Left colon (tissue), 2 donors: ENCODE data around the gene PCDHB12. TPM values are rescaled to one million over a fixed set of nuclear protein-coding genes. Genes with fewer than 3 reads are reported as not detected.
A peak's percentile ranks its signal among the peaks of the same experiment; 100 is the strongest.
"Not testable (repeated sequence)": the region's sequence is repeated elsewhere in the genome, so short reads cannot be mapped to it uniquely, and the experiment has no call there.

Source experiments
- ATAC-seq: fragments of 200-7000 bp; cut with Tn5 transposase; one replicate; pipeline ENCODE4 v1.9.1; 2020; ENCODE audit warnings: mild to moderate bottlenecking, moderate library complexity
- DNase-seq, 2 donors: peaks; one replicate each; pipeline ENCODE4 v3.0.0-alpha.2; 2020
- intact Hi-C, 2 donors: fragments of 100-400 bp; cut with DNase I in 1 of 2; cut with micrococcal nuclease in 1 of 2; formaldehyde crosslinking; loops; one replicate each; pipeline versions ENCODE4 v1.11.2 to v1.14.0; 2022; cut with DNase I, micrococcal nuclease
- long read RNA-seq: library from polyadenylated mRNA; unstranded; transcript quantifications from one replicate; pipeline ENCODE4 v2.0.0, GENCODE V29; 2021
- total RNA-seq, 2 donors: library from RNA; stranded (reverse); fragmentation: NEBNext Ultra II Directional; extraction: Animal tissue kit (Norgen Biotek cat#: 25700); gene quantifications; one replicate each; pipeline ENCODE4 v1.2.1, GENCODE V29; 2021
- donor health status: DM: no; HTN: no; CAD: no.
- donor health status: DM: yes; HTN: yes; CAD: no.

The PCDHB12 gene
- total RNA-seq: under 1 TPM; 0.24 to 0.42 TPM
- long read RNA-seq, partial matches to known transcripts: 0 of 1 reads
- long read RNA-seq, other reads (novel, unspliced or antisense): 0 of 1 reads

DNA sequence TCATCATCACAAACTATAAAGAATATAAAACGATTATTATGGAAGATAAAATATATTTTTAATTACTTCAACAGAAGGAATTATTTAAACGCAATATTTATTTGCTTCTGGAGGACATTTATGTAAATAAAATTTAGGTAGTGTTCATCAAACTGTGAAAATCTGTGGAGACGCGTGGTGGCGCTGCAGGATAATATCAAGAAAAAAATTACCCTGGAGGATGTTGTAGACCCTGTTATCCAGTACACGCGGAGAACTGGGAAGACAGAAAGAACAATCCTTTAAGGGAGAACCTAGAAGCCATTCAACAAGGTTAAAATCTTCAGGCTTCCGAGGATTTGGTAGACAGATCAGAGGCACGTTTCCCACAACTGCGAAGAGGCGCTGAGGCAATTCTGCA lies at the start of gene PCDHB12:
PCDHB12 (plus strand) TSS at position 242 of the 400 bp plus-strand sequence. CDS start 189 bp downstream, outside the sequence.
- no peak for DNase-seq
- ATAC-seq: no peak
- intact Hi-C loops: no loop called here

DNA sequence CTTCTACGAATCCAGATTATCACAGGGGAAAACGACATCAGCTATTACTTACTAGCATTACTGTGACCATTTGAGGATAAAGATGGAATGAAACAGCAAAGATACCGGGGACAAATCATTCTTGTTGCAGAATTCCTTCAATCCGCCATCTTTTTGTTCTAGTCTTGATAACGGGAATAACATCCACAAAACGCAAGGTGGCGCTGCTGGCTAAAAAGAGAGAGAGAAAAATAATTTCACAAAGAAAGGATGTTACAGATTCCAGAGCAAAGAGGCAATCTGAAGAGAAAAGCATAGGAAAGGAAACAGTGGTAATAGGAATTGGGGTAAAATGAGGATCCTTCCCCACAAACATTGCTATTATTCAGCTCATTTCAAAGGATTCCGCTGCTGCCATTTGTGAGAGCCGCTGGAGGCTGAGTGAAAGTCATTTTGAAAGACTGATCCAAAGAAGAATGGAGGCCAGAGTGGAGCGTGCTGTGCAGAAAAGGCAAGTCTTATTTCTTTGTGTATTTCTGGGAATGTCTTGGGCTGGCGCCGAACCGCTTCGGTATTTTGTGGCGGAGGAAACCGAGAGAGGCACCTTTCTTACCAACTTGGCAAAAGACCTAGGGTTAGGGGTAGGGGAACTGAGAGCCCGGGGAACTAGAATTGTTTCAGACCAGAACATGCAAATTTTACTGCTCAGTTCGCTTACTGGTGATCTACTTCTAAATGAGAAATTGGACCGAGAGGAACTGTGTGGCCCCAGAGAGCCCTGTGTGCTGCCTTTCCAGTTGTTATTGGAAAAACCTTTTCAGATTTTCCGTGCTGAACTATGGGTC lies 35.9 kb upstream of the PCDHB12 start, which contains the start of gene PCDHB7:
PCDHB7 (plus strand) TSS at position 264 of the 824 bp plus-strand sequence; CDS start at position 456, 192 bp downstream.
- no peak for DNase-seq
- intact Hi-C loops: no loop called here
- ATAC-seq: no peak

DNA sequence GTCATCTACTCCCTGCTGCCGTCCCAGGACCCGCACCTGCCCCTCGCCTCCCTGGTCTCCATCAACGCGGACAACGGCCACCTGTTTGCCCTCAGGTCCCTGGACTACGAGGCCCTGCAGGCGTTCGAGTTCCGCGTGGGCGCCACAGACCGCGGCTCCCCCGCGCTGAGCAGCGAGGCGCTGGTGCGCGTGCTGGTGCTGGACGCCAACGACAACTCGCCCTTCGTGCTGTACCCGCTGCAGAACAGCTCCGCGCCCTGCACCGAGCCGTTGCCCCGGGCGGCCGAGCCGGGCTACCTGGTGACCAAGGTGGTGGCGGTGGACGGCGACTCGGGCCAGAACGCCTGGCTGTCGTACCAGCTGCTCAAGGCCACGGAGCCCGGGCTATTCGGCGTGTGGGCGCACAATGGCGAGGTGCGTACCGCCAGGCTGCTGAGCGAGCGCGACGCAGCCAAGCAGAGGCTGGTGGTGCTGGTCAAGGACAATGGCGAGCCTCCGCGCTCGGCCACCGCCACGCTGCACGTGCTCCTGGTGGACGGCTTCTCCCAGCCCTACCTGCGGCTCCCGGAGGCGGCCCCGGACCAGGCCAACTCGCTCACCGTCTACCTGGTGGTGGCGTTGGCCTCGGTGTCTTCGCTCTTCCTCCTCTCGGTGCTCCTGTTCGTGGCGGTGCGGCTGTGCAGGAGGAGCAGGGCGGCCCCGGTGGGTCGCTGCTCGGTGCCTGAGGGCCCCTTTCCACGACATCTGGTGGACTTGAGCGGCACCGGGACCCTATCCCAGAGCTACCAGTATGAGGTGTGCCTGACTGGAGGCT lies 34.0 kb upstream of the PCDHB12 start:
- ATAC-seq, intact Hi-C loops, DNase-seq: not testable (repeated sequence)

DNA sequence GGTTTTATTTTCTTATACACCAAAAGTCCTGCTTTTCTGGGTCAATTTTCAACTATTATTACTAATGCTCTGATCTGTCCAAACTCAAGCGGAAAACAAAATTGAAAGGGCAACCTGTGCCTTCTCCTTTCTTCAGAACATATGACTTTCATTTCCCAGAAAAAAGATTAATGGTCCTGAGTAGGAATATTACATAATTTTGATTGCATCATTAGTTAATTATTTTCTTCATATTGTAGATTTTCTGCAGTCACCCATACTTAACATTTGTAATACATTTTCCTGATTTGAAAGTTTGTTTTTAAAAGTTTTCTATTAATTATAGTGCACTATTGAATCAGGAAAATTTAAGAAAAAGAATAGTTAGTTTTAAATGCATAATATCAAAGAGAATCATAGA lies 32.6 kb upstream of the PCDHB12 start:
- ATAC-seq: no peak
- DNase-seq: no peak
- intact Hi-C loops: no loop called here

DNA sequence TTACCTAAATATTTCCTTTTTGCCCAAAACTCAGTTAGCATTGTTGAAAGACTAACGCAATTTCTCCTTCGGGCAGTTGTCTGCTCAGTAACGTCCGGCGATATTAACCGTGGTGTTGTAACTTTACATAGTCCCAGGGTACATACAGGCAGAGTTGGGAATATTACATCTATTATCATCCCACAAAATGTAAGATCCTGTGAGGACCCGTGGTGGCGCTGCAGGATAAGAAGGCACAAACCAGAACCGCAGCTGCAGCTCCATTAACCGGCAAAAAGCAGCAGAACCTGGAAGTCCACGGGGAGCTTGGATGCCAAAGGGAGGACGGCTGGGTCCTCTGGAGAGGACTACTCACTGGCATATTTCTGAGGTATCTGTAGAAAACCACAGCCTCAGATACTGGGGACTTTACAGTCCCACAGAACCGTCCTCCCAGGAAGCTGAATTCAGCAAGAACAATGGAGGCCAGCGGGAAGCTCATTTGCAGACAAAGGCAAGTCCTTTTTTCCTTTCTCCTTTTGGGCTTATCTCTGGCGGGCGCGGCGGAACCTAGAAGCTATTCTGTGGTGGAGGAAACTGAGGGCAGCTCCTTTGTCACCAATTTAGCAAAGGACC lies 30.8 kb upstream of the PCDHB12 start, which contains the start of gene PCDHB8:
PCDHB8 (plus strand) TSS at position 214 of the 615 bp plus-strand sequence; CDS start at position 459, 245 bp downstream.
- ATAC-seq, DNase-seq, intact Hi-C loops: not testable (repeated sequence)

DNA sequence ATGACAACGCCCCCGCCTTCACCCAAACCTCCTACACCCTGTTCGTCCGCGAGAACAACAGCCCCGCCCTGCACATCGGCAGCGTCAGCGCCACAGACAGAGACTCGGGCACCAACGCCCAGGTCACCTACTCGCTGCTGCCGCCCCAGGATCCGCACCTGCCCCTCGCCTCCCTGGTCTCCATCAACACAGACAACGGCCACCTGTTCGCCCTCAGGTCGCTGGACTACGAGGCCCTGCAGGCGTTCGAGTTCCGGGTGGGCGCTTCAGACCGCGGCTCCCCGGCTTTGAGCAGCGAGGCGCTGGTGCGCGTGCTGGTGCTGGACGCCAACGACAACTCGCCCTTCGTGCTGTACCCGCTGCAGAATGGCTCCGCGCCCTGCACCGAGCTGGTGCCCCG lies 29.1 kb upstream of the PCDHB12 start:
- intact Hi-C loops, DNase-seq, ATAC-seq: not testable (repeated sequence)

DNA sequence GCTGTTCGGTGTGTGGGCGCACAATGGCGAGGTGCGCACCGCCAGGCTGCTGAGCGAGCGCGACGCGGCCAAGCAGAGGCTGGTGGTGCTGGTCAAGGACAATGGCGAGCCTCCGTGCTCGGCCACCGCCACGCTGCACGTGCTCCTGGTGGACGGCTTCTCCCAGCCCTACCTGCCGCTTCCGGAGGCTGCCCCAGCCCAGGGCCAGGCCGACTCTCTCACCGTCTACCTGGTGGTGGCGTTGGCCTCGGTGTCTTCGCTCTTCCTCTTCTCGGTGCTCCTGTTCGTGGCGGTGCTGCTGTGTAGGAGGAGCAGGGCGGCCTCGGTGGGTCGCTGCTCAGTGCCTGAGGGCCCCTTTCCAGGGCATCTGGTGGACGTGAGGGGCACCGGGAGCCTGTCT lies 28.6 kb upstream of the PCDHB12 start:
- ATAC-seq, intact Hi-C loops, DNase-seq: not testable (repeated sequence)

DNA sequence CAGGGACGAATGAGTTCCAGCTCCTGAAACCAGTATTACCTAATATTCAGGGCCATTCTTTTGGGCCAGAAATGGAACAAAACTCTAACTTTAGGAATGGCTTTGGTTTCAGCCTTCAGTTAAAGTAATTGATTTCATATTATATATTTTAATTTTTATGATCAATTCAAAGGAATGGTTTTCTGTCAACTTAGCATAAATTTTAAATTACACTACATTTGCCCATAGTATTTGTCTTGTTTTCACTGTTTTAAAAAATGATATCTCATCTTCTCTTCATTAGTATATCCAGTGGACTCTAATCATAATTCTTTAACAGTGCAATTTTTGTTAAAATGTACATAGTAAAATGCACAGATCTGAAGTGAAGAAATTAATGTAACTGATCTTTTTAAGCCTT lies 28.2 kb upstream of the PCDHB12 start:
- ATAC-seq: no peak
- intact Hi-C loops: no loop called here
- DNase-seq: no peak

DNA sequence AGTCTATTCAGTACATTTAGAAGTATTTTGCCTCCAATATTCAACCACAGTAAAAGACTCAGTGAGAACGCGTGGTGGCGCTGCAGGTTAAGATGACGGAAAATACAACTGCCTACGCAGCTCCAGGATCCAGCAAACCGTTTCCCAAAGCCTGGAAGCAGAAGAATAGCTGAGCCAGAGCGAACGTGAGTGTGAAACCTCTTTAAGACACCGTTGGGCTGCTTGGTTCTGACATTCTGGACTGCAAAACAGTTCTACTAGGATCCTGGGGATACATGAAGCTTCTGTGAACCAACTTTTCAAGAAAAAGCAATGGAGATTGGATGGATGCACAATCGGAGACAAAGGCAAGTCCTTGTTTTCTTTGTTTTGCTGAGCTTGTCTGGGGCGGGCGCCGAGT lies 26.3 kb upstream of the PCDHB12 start, which contains the start of gene PCDHB16:
PCDHB16 (plus strand) TSS at position 140 of the 400 bp plus-strand sequence; CDS start at position 313, 173 bp downstream.
- DNase-seq (no peak), ATAC-seq (no peak)
- intact Hi-C loops: no loop called here

DNA sequence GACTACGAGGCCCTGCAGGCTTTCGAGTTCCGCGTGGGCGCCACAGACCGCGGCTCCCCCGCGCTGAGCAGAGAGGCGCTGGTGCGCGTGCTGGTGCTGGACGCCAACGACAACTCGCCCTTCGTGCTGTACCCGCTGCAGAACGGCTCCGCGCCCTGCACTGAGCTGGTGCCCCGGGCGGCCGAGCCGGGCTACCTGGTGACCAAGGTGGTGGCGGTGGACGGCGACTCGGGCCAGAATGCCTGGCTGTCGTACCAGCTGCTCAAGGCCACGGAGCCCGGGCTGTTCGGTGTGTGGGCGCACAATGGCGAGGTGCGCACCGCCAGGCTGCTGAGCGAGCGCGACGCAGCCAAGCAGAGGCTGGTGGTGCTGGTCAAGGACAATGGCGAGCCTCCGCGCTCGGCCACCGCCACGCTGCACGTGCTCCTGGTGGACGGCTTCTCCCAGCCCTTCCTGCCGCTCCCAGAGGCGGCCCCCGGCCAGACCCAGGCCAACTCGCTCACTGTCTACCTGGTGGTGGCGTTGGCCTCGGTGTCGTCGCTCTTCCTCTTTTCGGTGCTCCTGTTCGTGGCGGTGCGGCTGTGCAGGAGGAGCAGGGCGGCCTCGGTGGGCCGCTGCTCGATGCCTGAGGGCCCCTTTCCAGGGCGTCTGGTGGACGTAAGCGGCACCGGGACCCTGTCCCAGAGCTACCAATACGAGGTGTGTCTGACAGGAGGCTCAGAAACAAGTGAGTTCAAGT lies 24.2 kb upstream of the PCDHB12 start:
- ATAC-seq, intact Hi-C loops: not testable (repeated sequence)

DNA sequence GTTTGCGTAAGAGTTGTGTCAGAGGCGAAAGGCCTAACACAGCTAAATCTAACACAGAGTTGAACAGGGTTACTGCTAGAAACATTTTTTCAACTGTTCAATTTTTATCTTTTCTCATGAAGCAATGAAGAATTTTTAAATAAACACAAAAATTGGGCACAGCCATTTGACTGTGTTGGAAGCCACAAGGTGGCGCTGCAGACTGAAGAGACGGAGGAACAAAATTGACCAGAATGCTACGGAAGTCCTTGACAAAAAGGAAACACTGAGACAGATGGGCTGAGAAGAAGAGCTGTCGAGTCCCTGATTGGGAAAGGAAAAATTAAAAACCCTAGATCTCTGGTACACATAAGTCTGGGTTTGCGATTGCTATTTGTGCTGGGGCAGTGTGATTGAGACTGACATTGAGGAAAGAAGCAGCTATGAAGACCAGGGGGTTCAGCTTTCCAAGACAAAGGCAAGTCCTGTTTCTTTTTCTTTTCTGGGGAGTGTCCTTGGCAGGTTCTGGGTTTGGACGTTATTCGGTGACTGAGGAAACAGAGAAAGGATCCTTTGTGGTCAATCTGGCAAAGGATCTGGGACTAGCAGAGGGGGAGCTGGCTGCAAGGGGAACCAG lies 21.5 kb upstream of the PCDHB12 start, which contains the start of gene PCDHB9:
PCDHB9 (plus strand) TSS at position 265 of the 616 bp plus-strand sequence; CDS start at position 423, 158 bp downstream.
- ATAC-seq: no peak
- intact Hi-C loops: no loop called here
- DNase-seq: peak in 1 of 2 donors; percentile 16

More for the DNA sequence above, 24.2 kb upstream of the PCDHB12 start:
- not testable (repeated sequence) for DNase-seq

DNA sequence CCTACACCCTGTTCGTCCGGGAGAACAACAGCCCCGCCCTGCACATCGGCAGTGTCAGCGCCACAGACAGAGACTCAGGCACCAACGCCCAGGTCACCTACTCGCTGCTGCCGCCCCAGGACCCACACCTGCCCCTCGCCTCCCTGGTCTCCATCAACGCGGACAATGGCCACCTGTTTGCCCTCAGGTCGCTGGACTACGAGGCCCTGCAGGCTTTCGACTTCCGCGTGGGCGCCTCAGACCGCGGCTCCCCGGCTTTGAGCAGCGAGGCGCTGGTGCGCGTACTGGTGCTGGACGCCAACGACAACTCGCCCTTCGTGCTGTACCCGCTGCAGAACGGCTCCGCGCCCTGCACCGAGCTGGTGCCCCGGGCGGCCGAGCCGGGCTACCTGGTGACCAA lies 19.8 kb upstream of the PCDHB12 start:
- DNase-seq, ATAC-seq, intact Hi-C loops: not testable (repeated sequence)

DNA sequence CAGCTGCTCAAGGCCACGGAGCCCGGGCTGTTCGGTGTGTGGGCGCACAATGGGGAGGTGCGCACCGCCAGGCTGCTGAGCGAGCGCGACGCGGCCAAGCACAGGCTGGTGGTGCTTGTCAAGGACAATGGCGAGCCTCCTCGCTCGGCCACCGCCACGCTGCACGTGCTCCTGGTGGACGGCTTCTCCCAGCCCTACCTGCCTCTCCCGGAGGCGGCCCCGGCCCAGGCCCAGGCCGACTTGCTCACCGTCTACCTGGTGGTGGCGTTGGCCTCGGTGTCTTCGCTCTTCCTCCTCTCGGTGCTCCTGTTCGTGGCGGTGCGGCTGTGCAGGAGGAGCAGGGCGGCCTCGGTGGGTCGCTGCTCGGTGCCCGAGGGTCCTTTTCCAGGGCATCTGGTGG lies 19.4 kb upstream of the PCDHB12 start:
- ATAC-seq, intact Hi-C loops, DNase-seq: not testable (repeated sequence)

DNA sequence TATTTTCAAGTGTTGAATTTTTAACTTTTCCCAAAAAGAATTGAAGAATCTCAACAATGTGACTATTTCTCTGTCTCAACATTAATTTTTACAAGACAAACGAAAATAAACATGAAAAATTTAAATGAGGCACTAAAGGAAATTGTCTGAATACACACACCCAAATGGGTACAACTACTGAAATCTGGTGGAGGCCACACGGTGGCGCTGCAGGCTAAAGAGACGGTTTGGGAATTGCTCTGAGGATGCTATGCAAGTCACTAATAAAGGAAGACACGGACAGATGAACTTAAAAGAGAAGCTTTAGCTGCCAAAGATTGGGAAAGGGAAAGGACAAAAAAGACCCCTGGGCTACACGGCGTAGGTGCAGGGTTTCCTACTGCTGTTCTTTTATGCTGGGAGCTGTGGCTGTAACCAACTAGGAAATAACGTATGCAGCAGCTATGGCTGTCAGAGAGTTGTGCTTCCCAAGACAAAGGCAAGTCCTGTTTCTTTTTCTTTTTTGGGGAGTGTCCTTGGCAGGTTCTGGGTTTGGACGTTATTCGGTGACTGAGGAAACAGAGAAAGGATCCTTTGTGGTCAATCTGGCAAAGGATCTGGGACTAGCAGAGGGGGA lies 16.3 kb upstream of the PCDHB12 start, which contains the start of gene PCDHB10:
PCDHB10 (plus strand) TSS at position 244 of the 616 bp plus-strand sequence; CDS start at position 444, 200 bp downstream.
- peak in 1 of 2 donors; percentile 22 for DNase-seq
- no peak for ATAC-seq
- intact Hi-C loops: no loop called here

DNA sequence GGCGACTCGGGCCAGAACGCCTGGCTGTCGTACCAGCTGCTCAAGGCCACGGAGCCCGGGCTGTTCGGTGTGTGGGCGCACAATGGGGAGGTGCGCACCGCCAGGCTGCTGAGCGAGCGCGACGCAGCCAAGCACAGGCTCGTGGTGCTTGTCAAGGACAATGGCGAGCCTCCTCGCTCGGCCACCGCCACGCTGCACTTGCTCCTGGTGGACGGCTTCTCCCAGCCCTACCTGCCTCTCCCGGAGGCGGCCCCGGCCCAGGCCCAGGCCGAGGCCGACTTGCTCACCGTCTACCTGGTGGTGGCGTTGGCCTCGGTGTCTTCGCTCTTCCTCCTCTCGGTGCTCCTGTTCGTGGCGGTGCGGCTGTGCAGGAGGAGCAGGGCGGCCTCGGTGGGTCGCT lies 14.2 kb upstream of the PCDHB12 start:
- ATAC-seq, intact Hi-C loops, DNase-seq: not testable (repeated sequence)

DNA sequence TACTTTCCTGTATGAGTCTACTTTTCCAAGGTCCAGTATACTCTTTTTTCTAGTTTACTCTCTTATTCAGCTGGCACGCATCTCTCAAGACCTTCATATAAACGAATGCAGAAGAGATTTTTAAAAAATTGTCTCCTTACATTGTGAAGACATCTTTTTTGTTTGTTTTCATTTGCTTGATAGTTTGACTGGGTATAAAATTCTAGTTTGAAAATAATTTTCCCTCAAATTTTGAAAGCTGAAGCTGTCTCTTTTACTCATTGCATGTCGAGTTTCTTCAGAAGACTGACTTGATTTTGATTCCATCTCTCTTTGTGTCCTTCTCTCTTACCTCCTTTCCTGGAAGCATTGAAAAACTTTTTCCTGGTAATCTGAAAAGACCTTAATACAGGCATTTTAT lies 12.2 kb upstream of the PCDHB12 start:
- intact Hi-C loops: no loop called here
- ATAC-seq: no peak
- no peak for DNase-seq
